SU-DHL-6 (cell line): Measurements from ENCODE around the gene ABTB2.

ENCODE experiments used
- EZH2phosphoT487 ChIP-seq: fragments of 200-600 bp; sonication (generic), shearing (Covaris generic); conservative IDR thresholded peaks from 2 replicates; pipeline ENCODE4 v1.6.1; 2018; ENCODE audit warnings: mild to moderate bottlenecking, antibody characterized with exemption, low read length, moderate library complexity, mixed read lengths
- TF ChIP-seq, protein P1 (sequence below): fragments of 200-600 bp; sonication (generic); IDR thresholded peaks from one replicate; pipeline ENCODE4 v1.5.1; 2017; ENCODE audit warnings: antibody characterized with exemption, mild to moderate bottlenecking, low read length, moderate library complexity; ENCODE audit not compliant: insufficient read depth, poor library complexity, severe bottlenecking

GRCh38 chr11:34407121-34407813, 49.5 kb upstream of the ABTB2 start:
- TF ChIP-seq, protein P1, sequence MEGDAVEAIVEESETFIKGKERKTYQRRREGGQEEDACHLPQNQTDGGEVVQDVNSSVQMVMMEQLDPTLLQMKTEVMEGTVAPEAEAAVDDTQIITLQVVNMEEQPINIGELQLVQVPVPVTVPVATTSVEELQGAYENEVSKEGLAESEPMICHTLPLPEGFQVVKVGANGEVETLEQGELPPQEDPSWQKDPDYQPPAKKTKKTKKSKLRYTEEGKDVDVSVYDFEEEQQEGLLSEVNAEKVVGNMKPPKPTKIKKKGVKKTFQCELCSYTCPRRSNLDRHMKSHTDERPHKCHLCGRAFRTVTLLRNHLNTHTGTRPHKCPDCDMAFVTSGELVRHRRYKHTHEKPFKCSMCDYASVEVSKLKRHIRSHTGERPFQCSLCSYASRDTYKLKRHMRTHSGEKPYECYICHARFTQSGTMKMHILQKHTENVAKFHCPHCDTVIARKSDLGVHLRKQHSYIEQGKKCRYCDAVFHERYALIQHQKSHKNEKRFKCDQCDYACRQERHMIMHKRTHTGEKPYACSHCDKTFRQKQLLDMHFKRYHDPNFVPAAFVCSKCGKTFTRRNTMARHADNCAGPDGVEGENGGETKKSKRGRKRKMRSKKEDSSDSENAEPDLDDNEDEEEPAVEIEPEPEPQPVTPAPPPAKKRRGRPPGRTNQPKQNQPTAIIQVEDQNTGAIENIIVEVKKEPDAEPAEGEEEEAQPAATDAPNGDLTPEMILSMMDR = no peak
- TF ChIP-seq EZH2phosphoT487 = no peak
